Activated CD4-positive, alpha-beta memory T cell treated with anti-CD3 and anti-CD28 coated beads for 36 hours (primary cell): ENCODE results near the gene SDF4. TPM values are rescaled to one million over a fixed set of nuclear protein-coding genes. Genes with fewer than 3 reads are reported as not detected.
A peak's percentile ranks its signal among the peaks of the same experiment; 100 is the strongest.

ENCODE experiments used
- CTCF ChIA-PET: fragments of 350-600 bp; sonication (Branson Sonifier 250); formaldehyde crosslinking; loops from one replicate; lab custom pipeline; 2021; ENCODE audit warnings: antibody characterized with exemption, inconsistent platforms; lab: Charles Lee
- POLR2A ChIA-PET: fragments of 350-600 bp; sonication (Branson Sonifier 250); formaldehyde crosslinking; loops from one replicate; lab custom pipeline; 2021; ENCODE audit warnings: antibody characterized with exemption; lab: Charles Lee
- DNase-seq: peaks from one replicate; pipeline ENCODE4 v3.0.0-alpha.2; 2020
- H3K27ac Mint-ChIP-seq: one replicate; pipeline ENCODE4 v1.8.0; 2021; ENCODE audit warnings: mixed read lengths
- H3K27me3 Mint-ChIP-seq: one replicate; pipeline ENCODE4 v1.8.0; 2021; ENCODE audit warnings: mixed read lengths
- H3K36me3 Mint-ChIP-seq: one replicate; pipeline ENCODE4 v1.8.0; 2021; ENCODE audit warnings: mixed read lengths
- H3K4me1 Mint-ChIP-seq: one replicate; pipeline ENCODE4 v1.8.0; 2021; ENCODE audit warnings: low read depth, mixed read lengths
- H3K4me3 Mint-ChIP-seq: one replicate; pipeline ENCODE4 v1.8.0; 2021; ENCODE audit warnings: mild to moderate bottlenecking, mixed read lengths
- H3K9me3 Mint-ChIP-seq: one replicate; pipeline ENCODE4 v1.8.0; 2021; ENCODE audit warnings: mixed read lengths
- intact Hi-C: fragments of 100-400 bp; cut with micrococcal nuclease; formaldehyde crosslinking; loops from one replicate; pipeline ENCODE4 v1.15.1; 2023
- total RNA-seq, 2 experiments: library from RNA; stranded (reverse); gene quantifications; one replicate each; pipeline ENCODE4 v1.2.3, GENCODE V29; 2021

Gene SDF4, protein sequence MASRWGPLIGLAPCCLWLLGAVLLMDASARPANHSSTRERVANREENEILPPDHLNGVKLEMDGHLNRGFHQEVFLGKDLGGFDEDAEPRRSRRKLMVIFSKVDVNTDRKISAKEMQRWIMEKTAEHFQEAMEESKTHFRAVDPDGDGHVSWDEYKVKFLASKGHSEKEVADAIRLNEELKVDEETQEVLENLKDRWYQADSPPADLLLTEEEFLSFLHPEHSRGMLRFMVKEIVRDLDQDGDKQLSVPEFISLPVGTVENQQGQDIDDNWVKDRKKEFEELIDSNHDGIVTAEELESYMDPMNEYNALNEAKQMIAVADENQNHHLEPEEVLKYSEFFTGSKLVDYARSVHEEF
- total RNA-seq: 100 to 1,000 TPM; 302 to 305 TPM

DNA sequence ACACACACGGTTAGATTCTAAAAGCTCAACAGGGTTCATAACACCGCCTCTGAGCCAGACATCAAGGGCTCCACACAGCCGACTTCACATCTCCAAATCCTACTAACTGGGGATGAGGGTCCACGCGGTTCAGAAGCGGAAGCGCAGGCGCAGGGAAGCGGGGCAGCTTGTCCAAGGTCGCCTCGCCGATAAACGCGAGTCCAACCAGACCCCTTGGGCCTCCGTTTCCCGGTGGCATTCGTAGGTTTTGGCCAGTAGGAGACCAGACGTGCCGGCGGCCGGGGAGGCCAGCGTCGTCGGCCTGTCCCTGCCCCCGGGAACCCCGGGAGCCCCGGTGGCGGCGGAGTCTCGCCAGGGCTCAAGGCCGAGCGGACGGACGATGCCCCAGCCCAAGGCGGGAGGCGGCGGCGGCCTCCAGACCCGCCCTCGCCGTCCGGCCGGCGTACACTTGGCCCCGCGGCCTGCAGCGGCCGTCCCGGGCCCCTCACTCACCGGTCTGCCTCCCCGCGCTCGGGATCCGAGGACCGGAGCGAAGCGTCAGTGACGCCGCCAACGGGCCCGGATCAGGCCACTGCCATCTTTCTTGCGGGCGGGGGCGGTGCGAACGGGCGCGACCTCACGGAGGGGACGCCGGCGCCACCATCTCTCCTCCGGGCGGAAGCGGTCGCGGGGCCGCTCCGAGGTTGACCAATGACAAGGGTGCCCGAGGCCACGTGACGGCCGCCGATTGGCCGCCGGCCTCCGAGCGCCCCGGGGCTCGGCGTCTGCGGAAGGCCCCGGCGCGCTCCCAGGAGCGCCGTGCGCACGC lies at the start of gene SDF4:
TSS of gene SDF4 (minus strand) at position 602 of the 808 bp plus-strand sequence. CDS start 3,229 bp downstream, outside the sequence.
- peaks cover 39% of the 10 kb centered on the region for H3K36me3 Mint-ChIP-seq

DNA sequence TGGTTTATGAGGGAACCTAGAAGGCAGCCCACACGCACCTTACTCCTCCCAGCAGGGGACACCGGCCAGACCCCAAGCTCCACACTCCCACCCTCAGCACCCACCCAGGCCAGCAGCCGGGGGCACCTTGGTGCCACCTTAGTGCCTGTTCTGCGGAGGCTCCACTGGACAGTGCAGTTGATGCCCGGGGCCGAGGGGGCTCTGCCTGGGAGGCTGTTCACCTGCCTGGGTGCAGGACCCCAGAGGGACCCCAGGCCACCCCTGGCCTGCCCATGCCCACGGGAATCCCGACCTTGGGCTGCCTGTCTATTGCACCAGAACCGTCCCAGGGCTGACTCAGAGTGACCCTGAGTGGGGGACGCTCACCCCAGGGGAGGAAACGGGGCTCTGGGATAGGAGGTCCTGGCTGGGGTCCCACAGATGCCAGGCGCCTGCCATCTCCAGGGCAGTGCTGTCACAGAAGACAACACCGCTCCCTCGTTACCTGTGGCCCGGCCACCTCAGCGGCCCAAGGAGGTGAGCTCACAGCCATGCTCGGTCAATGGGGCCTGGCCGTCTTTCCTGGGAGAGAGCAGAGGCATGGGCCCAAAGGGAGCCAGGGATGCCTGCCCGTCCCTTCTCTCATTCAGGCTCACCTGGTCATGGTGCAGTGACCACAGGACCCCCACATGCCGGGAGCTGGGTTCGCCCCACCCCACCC lies 49.1 kb upstream of the SDF4 start:
- H3K4me3 Mint-ChIP-seq: no peak overlapping the region
- no peaks in the 10 kb centered on the region for H3K27me3 Mint-ChIP-seq
- POLR2A ChIA-PET: no interaction called here
- CTCF ChIA-PET: interaction anchor here (1.6 kb wide), 1 partner anchor 159 kb away, joined by 8 read pairs; no protein-coding TSS in a partner anchor
- peaks cover 3% of the 10 kb centered on the region for H3K4me1 Mint-ChIP-seq
- intact Hi-C loops: loop anchor here (5.0 kb wide), 1 partner anchor 109 kb away; the partner anchor contains the start of gene TTLL10
- H3K27ac Mint-ChIP-seq: no peak overlapping the region
- no peak for DNase-seq
- no peaks in the 10 kb centered on the region for H3K36me3 Mint-ChIP-seq
- H3K9me3 Mint-ChIP-seq: no peaks in the 10 kb centered on the region

More for the DNA sequence above, at the start of gene SDF4:
- intact Hi-C loops: loop anchor here (1.0 to 2.0 kb wide), 4 partner anchors 15 to 115 kb away; partner anchors contain the start of genes C1orf159, PUSL1 and UBE2J2
- peaks cover 2% of the 10 kb centered on the region for H3K9me3 Mint-ChIP-seq
- H3K4me3 Mint-ChIP-seq: peak within 1 kb of the TSS; percentile 94
- ChIA-PET POLR2A (interaction anchor here (0.6 to 2.8 kb wide), 11 partner anchors 10 to 117 kb away, joined by 3 to 35 read pairs (median 3); partner anchors contain the start of genes TNFRSF18, TNFRSF4 and UBE2J2), CTCF (interaction anchor here (0.6 to 2.3 kb wide), 8 partner anchors 17 to 207 kb away, joined by 3 to 34 read pairs (median 3); partner anchors contain the start of gene UBE2J2)
- peaks cover 33% of the 10 kb centered on the region for H3K4me1 Mint-ChIP-seq
- H3K27ac Mint-ChIP-seq: peak within 1 kb of the TSS; percentile 92
- H3K27me3 Mint-ChIP-seq: no peaks in the 10 kb centered on the region
- peak; percentile 98 for DNase-seq

DNA sequence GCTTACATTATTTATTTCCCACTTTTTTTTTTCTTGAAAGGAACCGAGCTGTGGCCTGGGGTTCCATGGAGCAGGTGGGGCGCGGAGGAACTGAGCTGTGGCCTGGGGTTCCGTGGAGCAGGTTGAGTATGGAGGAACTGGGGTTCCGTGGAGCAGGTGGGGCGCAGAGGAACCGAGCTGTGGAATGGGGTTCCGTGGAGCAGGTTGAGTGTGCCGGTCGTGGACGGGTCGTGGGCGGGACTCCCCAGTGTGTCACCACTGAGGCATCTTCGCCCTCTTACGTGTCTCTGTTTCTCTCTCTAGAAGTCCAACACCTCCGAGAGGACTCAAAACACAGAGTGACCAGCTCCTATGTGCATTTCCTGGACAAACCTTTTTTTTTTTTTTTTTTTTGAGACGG lies 47.2 kb upstream of the SDF4 start:
- H3K27me3 Mint-ChIP-seq: no peaks in the 10 kb centered on the region
- POLR2A ChIA-PET: no interaction called here
- DNase-seq: no peak
- no peaks in the 10 kb centered on the region for H3K9me3 Mint-ChIP-seq
- no peaks in the 10 kb centered on the region for H3K36me3 Mint-ChIP-seq
- H3K27ac Mint-ChIP-seq: no peak overlapping the region
- intact Hi-C loops: no loop called here
- CTCF ChIA-PET: no interaction called here
- H3K4me3 Mint-ChIP-seq: no peak overlapping the region
- peaks cover 3% of the 10 kb centered on the region for H3K4me1 Mint-ChIP-seq

DNA sequence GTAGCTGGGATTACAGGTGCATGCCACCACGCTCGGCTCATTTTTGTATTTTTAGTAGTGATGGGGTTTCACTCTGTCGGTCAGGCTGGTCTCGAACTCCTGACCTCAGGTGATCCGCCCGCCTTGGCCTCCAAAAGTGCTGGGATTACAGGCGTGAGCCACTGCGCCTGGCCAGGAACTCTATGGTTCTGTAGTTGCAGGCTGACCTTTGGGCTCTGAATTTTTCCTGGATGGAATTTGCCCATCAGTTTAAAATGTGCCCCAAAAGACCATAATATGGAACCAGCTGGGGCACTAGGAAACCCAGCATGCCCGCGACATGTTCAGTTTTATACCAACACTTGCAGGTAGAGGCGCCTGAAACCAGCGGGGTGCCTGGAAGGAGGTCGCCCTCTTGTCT lies 46.8 kb upstream of the SDF4 start:
- intact Hi-C loops: no loop called here
- DNase-seq: no peak
- Mint-ChIP-seq H3K9me3 (no peaks in the 10 kb centered on the region), H3K36me3 (no peaks in the 10 kb centered on the region), H3K27ac (no peak overlapping the region), H3K4me3 (no peak overlapping the region), H3K4me1 (peaks cover 3% of the 10 kb centered on the region), H3K27me3 (no peaks in the 10 kb centered on the region)
- ChIA-PET POLR2A (no interaction called here), CTCF (interaction anchor here (1.1 kb wide), 1 partner anchor 156 kb away, joined by 5 read pairs; no protein-coding TSS in a partner anchor)

DNA sequence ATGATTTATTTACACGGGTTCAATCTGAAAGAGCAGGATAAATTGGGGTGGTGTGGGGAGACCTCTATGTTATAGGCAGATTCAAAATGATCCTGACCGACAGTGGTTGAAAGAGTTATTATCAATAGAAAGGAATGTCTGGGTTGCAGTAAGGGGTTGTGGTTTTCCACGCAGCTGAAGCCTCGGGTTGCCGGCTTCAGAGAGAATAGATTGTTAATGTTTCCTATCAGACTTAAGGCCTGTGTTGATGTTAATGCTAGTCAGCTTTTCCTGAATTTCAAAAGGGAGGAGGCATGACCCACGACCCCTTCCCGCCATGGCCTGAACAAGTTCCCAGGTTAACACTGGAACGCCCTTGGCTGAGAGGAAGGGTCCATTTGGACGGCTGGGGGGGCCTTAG lies 44.0 kb upstream of the SDF4 start:
- Mint-ChIP-seq H3K27me3 (no peaks in the 10 kb centered on the region), H3K9me3 (no peaks in the 10 kb centered on the region), H3K4me1 (peaks cover 19% of the 10 kb centered on the region), H3K27ac (no peak overlapping the region), H3K4me3 (no peak overlapping the region), H3K36me3 (peaks cover 14% of the 10 kb centered on the region)
- ChIA-PET CTCF (no interaction called here), POLR2A (no interaction called here)
- intact Hi-C loops: no loop called here
- DNase-seq: no peak

DNA sequence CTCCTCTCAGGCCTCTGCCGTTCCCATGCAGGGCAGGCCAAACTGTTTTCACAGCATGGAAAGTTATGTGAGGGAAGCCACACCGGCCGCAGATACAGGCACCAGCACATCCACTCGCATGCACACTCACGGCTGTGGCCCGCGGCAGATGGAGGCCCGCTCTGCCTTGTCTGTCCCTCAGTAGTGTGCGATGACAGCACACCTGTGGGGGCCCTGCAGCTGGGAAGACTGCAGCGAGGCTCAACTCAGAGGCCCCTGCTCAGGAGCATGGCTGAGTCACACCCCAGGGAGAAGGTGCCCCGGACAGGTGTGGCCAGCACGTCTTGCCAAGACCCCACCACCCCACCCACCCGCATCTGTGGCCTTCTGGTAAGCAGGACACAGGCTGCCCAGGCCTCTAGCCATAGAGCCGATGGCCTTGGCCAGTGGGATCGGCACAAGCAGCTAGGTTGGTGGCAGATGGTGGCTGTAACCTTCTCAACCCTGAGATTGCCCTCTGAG lies 43.2 kb upstream of the SDF4 start:
- no peak for DNase-seq
- H3K27me3 Mint-ChIP-seq: no peaks in the 10 kb centered on the region
- H3K27ac Mint-ChIP-seq: no peak overlapping the region
- POLR2A ChIA-PET: no interaction called here
- H3K4me1 Mint-ChIP-seq: peaks cover 28% of the 10 kb centered on the region
- peak overlapping the region; percentile 66 for H3K4me3 Mint-ChIP-seq
- H3K36me3 Mint-ChIP-seq: peaks cover 19% of the 10 kb centered on the region
- CTCF ChIA-PET: interaction anchor here (1.6 kb wide), 1 partner anchor 14 kb away, joined by 3 read pairs; no protein-coding TSS in a partner anchor
- intact Hi-C loops: loop anchor here (5.0 kb wide), 1 partner anchor 32 kb away; the partner anchor contains the start of genes ACAP3 and PUSL1
- no peaks in the 10 kb centered on the region for H3K9me3 Mint-ChIP-seq

DNA sequence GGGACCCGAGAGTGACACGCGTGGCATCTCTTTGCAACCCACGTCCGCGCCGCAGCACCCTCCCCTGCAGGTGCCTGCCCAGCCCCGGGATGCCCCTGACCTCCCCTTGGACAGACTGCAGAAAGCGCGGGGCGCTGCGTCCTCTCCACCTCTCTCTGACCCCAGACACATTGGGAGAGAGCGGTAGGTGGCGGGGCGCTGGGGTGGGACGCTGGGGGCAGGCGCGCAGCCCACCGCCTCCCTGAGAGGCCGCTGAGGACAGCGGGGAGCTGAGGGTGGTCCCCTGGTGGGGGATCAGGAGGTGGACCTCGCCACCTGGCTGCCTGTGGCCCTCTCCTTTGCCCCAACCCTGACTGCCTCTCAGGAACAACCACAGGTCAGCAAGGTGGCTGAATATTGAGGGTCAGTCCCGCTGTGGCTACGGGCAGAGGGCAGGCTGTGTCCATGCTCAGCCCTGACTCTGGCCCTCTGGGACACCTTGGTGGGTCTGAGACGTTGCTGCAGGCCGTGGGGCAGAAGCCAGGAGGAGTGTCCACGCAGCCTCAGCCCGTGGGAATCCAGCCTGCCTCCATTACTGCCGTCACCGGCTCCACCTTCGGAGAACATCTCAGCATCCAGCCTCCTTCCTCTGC lies 42.6 kb upstream of the SDF4 start:
- CTCF ChIA-PET: interaction anchor here (1.0 to 1.6 kb wide), 3 partner anchors 14 to 64 kb away, joined by 3 read pairs; partner anchors contain the start of genes B3GALT6 and SDF4
- H3K4me3 Mint-ChIP-seq: peak overlapping the region; percentile 66

DNA sequence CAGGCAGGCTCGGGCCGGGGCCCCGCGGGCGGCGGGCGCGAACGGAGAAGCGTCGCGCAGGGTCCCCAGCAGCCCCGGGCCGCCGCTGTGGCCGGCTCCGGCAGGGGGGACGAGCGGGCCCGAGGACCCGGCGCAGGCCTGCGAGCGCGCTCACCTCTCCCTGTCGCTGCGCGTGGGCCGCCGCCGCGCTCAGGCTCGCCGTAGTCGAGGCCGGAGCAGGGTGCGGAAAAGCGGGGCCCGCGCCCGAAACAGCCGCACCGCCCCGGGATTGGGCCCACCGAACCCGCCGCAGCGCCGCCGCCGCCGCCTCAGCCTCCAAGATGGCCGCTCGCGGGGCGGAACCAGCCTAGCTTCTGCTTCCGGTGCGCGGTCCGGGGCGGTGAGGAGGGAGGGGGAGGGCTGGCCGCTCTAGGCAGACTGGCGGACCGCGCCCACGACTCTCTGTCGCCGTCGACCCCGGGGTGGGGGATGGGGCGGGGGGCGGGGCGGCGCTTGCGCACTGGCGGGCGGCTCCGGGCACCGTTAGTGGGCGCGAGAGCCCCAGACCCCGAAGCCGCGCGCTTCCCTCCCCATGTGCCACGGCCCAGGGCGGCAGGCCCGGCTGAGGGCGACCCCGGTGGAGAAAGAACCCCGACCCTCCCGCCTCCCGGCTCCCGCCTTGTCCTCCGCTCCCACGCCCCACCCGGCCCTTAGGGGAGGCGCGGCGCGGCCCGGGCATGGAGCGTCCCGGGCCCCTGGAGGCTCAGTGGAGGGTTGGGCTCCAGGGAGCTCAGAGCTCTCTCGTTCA lies 41.9 kb upstream of the SDF4 start, which contains the start of gene UBE2J2:
TSS of gene UBE2J2 (minus strand) at position 343 of the 787 bp plus-strand sequence. CDS start 5,862 bp downstream, outside the sequence.
- peak within 1 kb of the TSS; percentile 88 for H3K4me3 Mint-ChIP-seq
- no peaks in the 10 kb centered on the region for H3K9me3 Mint-ChIP-seq
- peaks cover 32% of the 10 kb centered on the region for H3K4me1 Mint-ChIP-seq
- POLR2A ChIA-PET: interaction anchor here (0.6 to 1.8 kb wide), 3 partner anchors 43 to 158 kb away, joined by 3 to 5 read pairs (median 3); partner anchors contain the start of genes C1orf159 and MRPL20
- CTCF ChIA-PET: interaction anchor here (1.0 to 1.6 kb wide), 3 partner anchors 13 to 63 kb away, joined by 3 read pairs; partner anchors contain the start of genes B3GALT6 and SDF4
- peak; percentile 96 for DNase-seq
- peak within 1 kb of the TSS; percentile 62 for H3K27ac Mint-ChIP-seq
- H3K27me3 Mint-ChIP-seq: no peaks in the 10 kb centered on the region
- intact Hi-C loops: loop anchor here (1.0 to 5.0 kb wide), 3 partner anchors 34 to 157 kb away; partner anchors contain the start of genes ACAP3, B3GALT6, C1orf159 and PUSL1
- peaks cover 20% of the 10 kb centered on the region for H3K36me3 Mint-ChIP-seq

More for the DNA sequence above, 42.6 kb upstream of the SDF4 start:
- H3K9me3 Mint-ChIP-seq: no peaks in the 10 kb centered on the region
- intact Hi-C loops: loop anchor here (5.0 kb wide), 1 partner anchor 33 kb away; the partner anchor contains the start of genes ACAP3 and PUSL1
- POLR2A ChIA-PET: interaction anchor here (1.8 kb wide), 1 partner anchor 43 kb away, joined by 5 read pairs; no protein-coding TSS in a partner anchor
- H3K4me1 Mint-ChIP-seq: peaks cover 32% of the 10 kb centered on the region
- no peaks in the 10 kb centered on the region for H3K27me3 Mint-ChIP-seq
- no peak overlapping the region for H3K27ac Mint-ChIP-seq
- peaks cover 20% of the 10 kb centered on the region for H3K36me3 Mint-ChIP-seq
- DNase-seq: no peak

DNA sequence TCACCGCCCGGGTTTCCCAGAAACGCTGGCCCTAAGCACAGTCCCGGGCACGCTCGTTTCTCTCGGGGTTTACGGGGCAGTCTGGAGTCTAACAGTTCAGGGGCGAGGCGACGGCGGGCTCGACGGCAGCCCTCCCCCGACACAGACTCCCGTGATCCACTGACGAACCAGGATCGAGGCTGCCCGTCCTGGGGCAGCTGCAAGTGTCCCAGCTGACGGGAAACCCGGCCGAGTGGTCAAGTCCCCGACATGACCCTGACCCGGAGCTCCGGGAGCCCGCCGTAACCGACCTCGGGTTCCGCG lies 41.4 kb upstream of the SDF4 start:
- Mint-ChIP-seq H3K9me3 (no peaks in the 10 kb centered on the region), H3K27me3 (no peaks in the 10 kb centered on the region), H3K4me3 (peak overlapping the region; percentile 88), H3K36me3 (peaks cover 20% of the 10 kb centered on the region), H3K27ac (peak overlapping the region; percentile 62), H3K4me1 (peaks cover 32% of the 10 kb centered on the region)
- DNase-seq: no peak
- CTCF ChIA-PET: interaction anchor here (1.3 kb wide), 1 partner anchor 63 kb away, joined by 3 read pairs; no protein-coding TSS in a partner anchor
- intact Hi-C loops: loop anchor here (1.0 to 5.0 kb wide), 3 partner anchors 34 to 157 kb away; partner anchors contain the start of genes ACAP3, B3GALT6, C1orf159 and PUSL1
- POLR2A ChIA-PET: interaction anchor here (0.6 to 1.8 kb wide), 3 partner anchors 42 to 157 kb away, joined by 3 to 5 read pairs (median 3); partner anchors contain the start of genes C1orf159 and MRPL20
